Activated B cell treated with CpG ODN at 0.5 μM for 24 hours (primary cell): ENCODE results near the gene ZNF668. TPM values are rescaled to one million over a fixed set of nuclear protein-coding genes. Genes with fewer than 3 reads are reported as not detected.

Experiments used
- ATAC-seq: fragments of 200-7000 bp; cut with Tn5 transposase; one replicate; pipeline ENCODE4 v1.10.0; 2021; ENCODE audit warnings: low read depth, mild to moderate bottlenecking, moderate library complexity
- CTCF ChIA-PET: fragments of 350-600 bp; sonication (Branson Sonifier 250); formaldehyde crosslinking; loops from one replicate; lab custom pipeline; 2021; ENCODE audit warnings: antibody characterized with exemption; lab: Charles Lee
- POLR2A ChIA-PET: fragments of 350-600 bp; sonication (Branson Sonifier 250); formaldehyde crosslinking; loops from one replicate; lab custom pipeline; 2021; ENCODE audit warnings: antibody characterized with exemption; lab: Charles Lee
- DNase-seq: peaks from one replicate; pipeline ENCODE4 v3.0.0; 2022
- H3K27ac Mint-ChIP-seq: one replicate; pipeline ENCODE4 v1.8.0; 2020; ENCODE audit warnings: mixed read lengths
- H3K27me3 Mint-ChIP-seq: one replicate; pipeline ENCODE4 v1.8.0; 2021; ENCODE audit warnings: mixed read lengths
- H3K36me3 Mint-ChIP-seq: one replicate; pipeline ENCODE4 v1.8.0; 2021; ENCODE audit warnings: low read depth, mixed read lengths
- H3K4me1 Mint-ChIP-seq: one replicate; pipeline ENCODE4 v1.8.0; 2021; ENCODE audit warnings: mixed read lengths
- H3K4me3 Mint-ChIP-seq: one replicate; pipeline ENCODE4 v1.8.0; 2020; ENCODE audit warnings: mild to moderate bottlenecking, mixed read lengths
- H3K9me3 Mint-ChIP-seq: one replicate; pipeline ENCODE4 v1.8.0; 2020; ENCODE audit warnings: mixed read lengths
- CTCF ChIP-seq: fragments of 200-600 bp; IDR thresholded peaks from one replicate; pipeline ENCODE4 v1.8.0; 2022; ENCODE audit warnings: antibody characterized with exemption, mild to moderate bottlenecking
- intact Hi-C: fragments of 100-400 bp; cut with micrococcal nuclease; formaldehyde crosslinking; loops from one replicate; pipeline ENCODE4 v1.15.1; 2024
- total RNA-seq: library from RNA; stranded (reverse); gene quantifications from 2 replicates; pipeline ENCODE4 v1.2.3, GENCODE V29; 2022

Gene ZNF668
- total RNA-seq, 1 donor from 2014 or later: 10.1 TPM

- no peaks in the 10 kb centered on the region for H3K9me3 Mint-ChIP-seq
- ChIA-PET POLR2A (interaction anchor here (1.1 to 1.4 kb wide), 2 partner anchors 17 to 26 kb away, joined by 4 to 5 read pairs; partner anchors contain the start of genes KAT8, ZNF646 and ZNF668), CTCF (no interaction called here)
- no peak for TF ChIP-seq CTCF
- H3K4me1 Mint-ChIP-seq: peaks cover 11% of the 10 kb centered on the region
- no peaks in the 10 kb centered on the region for H3K27me3 Mint-ChIP-seq
- no peak for ATAC-seq
- intact Hi-C loops: no loop called here
- no peak for DNase-seq
- no peaks in the 10 kb centered on the region for H3K36me3 Mint-ChIP-seq
- no peak overlapping the region for H3K27ac Mint-ChIP-seq
- H3K4me3 Mint-ChIP-seq: no peak overlapping the region
These were observed 26.0 kb upstream of the ZNF668 start for GRCh38 chr16:31099860-31100638.

- no peak for TF ChIP-seq CTCF
- Mint-ChIP-seq H3K27ac (peak within 1 kb of the TSS; percentile 93), H3K36me3 (peaks cover 17% of the 10 kb centered on the region), H3K4me1 (peaks cover 25% of the 10 kb centered on the region), H3K4me3 (peak within 1 kb of the TSS; percentile 95), H3K27me3 (no peaks in the 10 kb centered on the region), H3K9me3 (no peaks in the 10 kb centered on the region)
- ATAC-seq: peak; percentile 88
- DNase-seq: peak; percentile 77
- ChIA-PET CTCF (interaction anchor here (0.5 to 1.8 kb wide), 5 partner anchors 21 to 239 kb away, joined by 3 to 5 read pairs (median 3); no protein-coding TSS in a partner anchor), POLR2A (interaction anchor here (0.7 to 4.6 kb wide), 10 partner anchors 10 to 779 kb away, joined by 3 to 39 read pairs (median 7); partner anchors contain the start of genes ARMC5, FUS, KAT8 and ZNF267)
- intact Hi-C loops: loop anchor here (1.0 to 2.0 kb wide), 6 partner anchors 20 to 349 kb away; partner anchors contain the start of genes KAT8, STX4, ZNF646 and ZNF668
These were observed 20.5 kb upstream of the ZNF668 start, which contains the start of gene VKORC1 for GRCh38 chr16:31094424-31095120. Gene VKORC1 (minus strand): TSS chr16:31094797. CDS start chr16:31094729, 68 bp downstream.

GRCh38 chr16:31094088-31094423 lies 20.0 kb upstream of the ZNF668 start:
- POLR2A ChIA-PET: interaction anchor here (0.9 to 4.6 kb wide), 7 partner anchors 10 to 780 kb away, joined by 3 to 39 read pairs (median 9); partner anchors contain the start of genes FUS, KAT8, ZNF267 and ZNF646
- no peak for TF ChIP-seq CTCF
- no peak for ATAC-seq
- DNase-seq: no peak
- no peaks in the 10 kb centered on the region for H3K27me3 Mint-ChIP-seq
- peaks cover 19% of the 10 kb centered on the region for H3K36me3 Mint-ChIP-seq
- intact Hi-C loops: loop anchor here (1.0 to 2.0 kb wide), 5 partner anchors 20 to 349 kb away; partner anchors contain the start of genes KAT8, STX4, ZNF646 and ZNF668
- H3K27ac Mint-ChIP-seq: peak overlapping the region; percentile 93
- CTCF ChIA-PET: interaction anchor here (0.5 to 1.5 kb wide), 2 partner anchors 48 to 93 kb away, joined by 3 to 4 read pairs; no protein-coding TSS in a partner anchor
- H3K4me1 Mint-ChIP-seq: peaks cover 25% of the 10 kb centered on the region
- peak overlapping the region; percentile 95 for H3K4me3 Mint-ChIP-seq
- no peaks in the 10 kb centered on the region for H3K9me3 Mint-ChIP-seq

- TF ChIP-seq CTCF: no peak
- ChIA-PET CTCF (interaction anchor here (1.5 kb wide), 1 partner anchor 49 kb away, joined by 4 read pairs; no protein-coding TSS in a partner anchor), POLR2A (interaction anchor here (1.2 to 4.6 kb wide), 5 partner anchors 9 to 87 kb away, joined by 5 to 39 read pairs (median 8); partner anchors contain the start of genes FUS, KAT8, ZNF646 and ZNF668)
- DNase-seq (no peak), ATAC-seq (no peak)
- H3K27ac Mint-ChIP-seq: peak overlapping the region; percentile 35
- no peaks in the 10 kb centered on the region for H3K27me3 Mint-ChIP-seq
- peak overlapping the region; percentile 46 for H3K4me3 Mint-ChIP-seq
- H3K4me1 Mint-ChIP-seq: peaks cover 25% of the 10 kb centered on the region
- no peaks in the 10 kb centered on the region for H3K9me3 Mint-ChIP-seq
- H3K36me3 Mint-ChIP-seq: peaks cover 19% of the 10 kb centered on the region
- intact Hi-C loops: no loop called here
These were observed 19.2 kb upstream of the ZNF668 start for GRCh38 chr16:31093132-31093703.
